Cardiac muscle cell (in vitro differentiated cells and primary cell): ENCODE data around the gene CTCFL. TPM values are rescaled to one million over a fixed set of nuclear protein-coding genes. Genes with fewer than 3 reads are reported as not detected.

ENCODE experiments used
- DNase-seq, 2 donors: peaks; one replicate each; pipeline versions ENCODE4 v3.0.0 to v3.0.0-alpha.2; 2010 to 2017; ENCODE audit warnings: low read depth in 1 of 2, low spot score in 1 of 2
- H3K27ac ChIP-seq: fragments of 200-600 bp; sonication (generic); 2 replicates; pipeline ENCODE4 v1.5.1; 2016
- H3K27me3 ChIP-seq: fragments of 200-600 bp; sonication (generic); 2 replicates; pipeline ENCODE4 v1.6.0; 2016; ENCODE audit warnings: control low read depth
- H3K36me3 ChIP-seq: fragments of 200-600 bp; sonication (generic); 2 replicates; pipeline ENCODE4 v1.5.1; 2016; ENCODE audit warnings: control low read depth
- H3K4me1 ChIP-seq: fragments of 200-600 bp; sonication (generic); 2 replicates; pipeline ENCODE4 v1.8.1; 2017; ENCODE audit warnings: low read depth, mild to moderate bottlenecking, mixed run types
- H3K4me3 ChIP-seq: fragments of 200-600 bp; sonication (generic); 2 replicates; pipeline ENCODE4 v1.5.1; 2016; ENCODE audit warnings: mild to moderate bottlenecking
- H3K9me3 ChIP-seq: fragments of 200-600 bp; sonication (generic); 2 replicates; pipeline ENCODE4 v1.5.1; 2017; ENCODE audit warnings: low read depth, mild to moderate bottlenecking, control low read depth
- CTCF ChIP-seq: IDR thresholded peaks from 2 replicates; pipeline ENCODE4 v1.5.1; 2012; ENCODE audit warnings: low read depth, mild to moderate bottlenecking, low read length
- polyA plus RNA-seq: library from polyadenylated mRNA; unstranded; fragments of >200 nt; fragmentation: Nextera tagmentation; extraction: Ambion mirVana; gene quantifications from 2 replicates; pipeline ENCODE4 v1.2.1, GENCODE V29; 2016
- total RNA-seq: library from RNA; depleted of rRNA; stranded (reverse); fragments of >200 nt; gene quantifications from 2 replicates; pipeline ENCODE4 v1.2.3, GENCODE V29; 2016

The CTCFL gene
- total and polyA plus RNA-seq, 2 experiments from 2014 or later, result 0.09 TPM; not detected in 1

- Histone ChIP-seq H3K4me1 (peaks cover 29% of the 10 kb centered on the region), H3K4me3 (no peak overlapping the region)
- TF ChIP-seq CTCF, result no peak
These were observed 73.5 kb downstream of the CTCFL start for GRCh38 chr20:57451431-57451794.

GRCh38 chr20:57450931-57451330, 74.0 kb downstream of the CTCFL start:
- Histone ChIP-seq H3K4me1 (peaks cover 33% of the 10 kb centered on the region), H3K36me3 (no peaks in the 10 kb centered on the region), H3K27me3 (no peaks in the 10 kb centered on the region), H3K27ac (peak overlapping the region; percentile 71), H3K4me3 (no peak overlapping the region), H3K9me3 (no peaks in the 10 kb centered on the region)
- DNase-seq, result no peak
- no peak for TF ChIP-seq CTCF

More at GRCh38 chr20:57451431-57451794, 73.5 kb downstream of the CTCFL start:
- peak overlapping the region; percentile 71 for H3K27ac ChIP-seq
- no peaks in the 10 kb centered on the region for H3K27me3 ChIP-seq
- no peaks in the 10 kb centered on the region for H3K36me3 ChIP-seq
- no peaks in the 10 kb centered on the region for H3K9me3 ChIP-seq
- DNase-seq, result no peak

GRCh38 chr20:57450419-57450818, 74.5 kb downstream of the CTCFL start:
- Histone ChIP-seq H3K4me1 (peaks cover 35% of the 10 kb centered on the region), H3K4me3 (no peak overlapping the region)

GRCh38 chr20:57449398-57450354, 75.3 kb downstream of the CTCFL start:
- no peak for TF ChIP-seq CTCF
- Histone ChIP-seq H3K4me3 (no peak overlapping the region), H3K9me3 (no peaks in the 10 kb centered on the region), H3K27me3 (no peaks in the 10 kb centered on the region), H3K27ac (no peak overlapping the region), H3K36me3 (no peaks in the 10 kb centered on the region), H3K4me1 (peaks cover 29% of the 10 kb centered on the region)
- DNase-seq, result no peak

More at GRCh38 chr20:57450419-57450818, 74.5 kb downstream of the CTCFL start:
- DNase-seq, result peak in 1 of 2 donors; percentile 73
- Histone ChIP-seq H3K9me3 (no peaks in the 10 kb centered on the region), H3K27me3 (no peaks in the 10 kb centered on the region), H3K36me3 (no peaks in the 10 kb centered on the region), H3K27ac (peak overlapping the region; percentile 71)
- no peak for TF ChIP-seq CTCF

GRCh38 chr20:57448764-57449354, 76.1 kb downstream of the CTCFL start:
- Histone ChIP-seq H3K4me1 (peaks cover 38% of the 10 kb centered on the region), H3K36me3 (no peaks in the 10 kb centered on the region), H3K27me3 (no peaks in the 10 kb centered on the region), H3K27ac (peak overlapping the region; percentile 18), H3K9me3 (no peaks in the 10 kb centered on the region), H3K4me3 (no peak overlapping the region)
- DNase-seq, result no peak
- TF ChIP-seq CTCF, result no peak

Other genes with a start within 250 kb of the CTCFL start
- gene SPO11, start 195.3 kb downstream of the CTCFL start, total RNA-seq, result not detected in 2 replicates
- gene SPO11, start 195.3 kb downstream of the CTCFL start, polyA plus RNA-seq, result not detected in 2 replicates
- gene RAE1, start 173.9 kb downstream of the CTCFL start, total RNA-seq, result 34.2 and 46.1 TPM in 2 replicates
- 72.4 and 74.1 TPM in 2 replicates for gene RAE1, start 173.9 kb downstream of the CTCFL start, polyA plus RNA-seq
- gene RBM38, start 133.7 kb downstream of the CTCFL start, total RNA-seq, result 420 and 625 TPM in 2 replicates
- gene RBM38, start 133.7 kb downstream of the CTCFL start, polyA plus RNA-seq, result 404 and 626 TPM in 2 replicates
- 0.04 and 1.6 TPM in 2 replicates for gene PCK1, start 36.0 kb upstream of the CTCFL start, total RNA-seq
- 0.64 TPM in 1 of 2 replicates, not detected in the other for gene PCK1, start 36.0 kb upstream of the CTCFL start, polyA plus RNA-seq
- not detected in 2 replicates for gene ZBP1, start 95.3 kb upstream of the CTCFL start, total RNA-seq
- not detected in 2 replicates for gene ZBP1, start 95.3 kb upstream of the CTCFL start, polyA plus RNA-seq
- 2.4 and 8.8 TPM in 2 replicates for gene PMEPA1, start 184.9 kb upstream of the CTCFL start, total RNA-seq
- 10.5 and 10.9 TPM in 2 replicates for gene PMEPA1, start 184.9 kb upstream of the CTCFL start, polyA plus RNA-seq